ENCODE data around the gene DRC7. TPM values are rescaled to one million over a fixed set of nuclear protein-coding genes. Genes with fewer than 3 reads are reported as not detected.
"Not testable (repeated sequence)": the region's sequence is repeated elsewhere in the genome, so short reads cannot be mapped to it uniquely, and the experiment has no call there.

Gene DRC7
- total RNA-seq, 1 experiment from 2014 or later, result not detected

DNA sequence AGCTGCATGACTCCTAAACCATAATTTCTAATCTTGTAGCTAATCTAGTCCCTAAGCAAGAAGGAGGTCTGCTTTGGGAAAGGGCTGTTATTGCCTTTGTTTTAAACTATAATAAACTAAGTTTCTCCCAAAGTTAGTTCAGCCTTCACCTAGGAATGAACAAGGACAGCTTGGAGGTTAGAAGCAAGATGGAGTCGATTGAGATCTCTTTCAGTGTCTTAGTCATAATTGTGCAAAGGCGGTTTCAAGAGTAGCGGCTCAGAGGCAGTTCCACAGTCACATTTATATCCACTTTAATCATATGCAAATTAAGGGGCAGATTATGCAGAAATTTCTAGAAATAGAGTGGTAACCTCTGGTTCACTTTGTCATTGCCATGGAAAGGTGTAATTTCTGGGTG is 17.4 kb downstream of the DRC7 start:
- ChIA-PET CTCF (interaction anchor here (0.6 to 1.0 kb wide), 4 partner anchors 63 to 624 kb away, joined by 3 to 4 read pairs (median 4); no protein-coding TSS in a partner anchor), POLR2A (interaction anchor here (0.5 kb wide), 1 partner anchor 22 kb away, joined by 3 read pairs; no protein-coding TSS in a partner anchor)
- H3K27me3 Mint-ChIP-seq (ENCODE audit: insufficient read depth, unreplicated experiment), result peaks cover 64% of the 10 kb centered on the region
- H3K4me3 Mint-ChIP-seq (ENCODE audit: unreplicated experiment), result no peak overlapping the region
- no TSS peak for BruUV-seq (replicated peaks)
- no peak for DNase-seq (ENCODE audit: unreplicated experiment)
- no peaks in the 10 kb centered on the region for H3K4me1 Mint-ChIP-seq (ENCODE audit: insufficient read depth, unreplicated experiment)
- H3K27ac Mint-ChIP-seq (ENCODE audit: low read depth, unreplicated experiment), result no peak overlapping the region
- TF ChIP-seq, protein P1, sequence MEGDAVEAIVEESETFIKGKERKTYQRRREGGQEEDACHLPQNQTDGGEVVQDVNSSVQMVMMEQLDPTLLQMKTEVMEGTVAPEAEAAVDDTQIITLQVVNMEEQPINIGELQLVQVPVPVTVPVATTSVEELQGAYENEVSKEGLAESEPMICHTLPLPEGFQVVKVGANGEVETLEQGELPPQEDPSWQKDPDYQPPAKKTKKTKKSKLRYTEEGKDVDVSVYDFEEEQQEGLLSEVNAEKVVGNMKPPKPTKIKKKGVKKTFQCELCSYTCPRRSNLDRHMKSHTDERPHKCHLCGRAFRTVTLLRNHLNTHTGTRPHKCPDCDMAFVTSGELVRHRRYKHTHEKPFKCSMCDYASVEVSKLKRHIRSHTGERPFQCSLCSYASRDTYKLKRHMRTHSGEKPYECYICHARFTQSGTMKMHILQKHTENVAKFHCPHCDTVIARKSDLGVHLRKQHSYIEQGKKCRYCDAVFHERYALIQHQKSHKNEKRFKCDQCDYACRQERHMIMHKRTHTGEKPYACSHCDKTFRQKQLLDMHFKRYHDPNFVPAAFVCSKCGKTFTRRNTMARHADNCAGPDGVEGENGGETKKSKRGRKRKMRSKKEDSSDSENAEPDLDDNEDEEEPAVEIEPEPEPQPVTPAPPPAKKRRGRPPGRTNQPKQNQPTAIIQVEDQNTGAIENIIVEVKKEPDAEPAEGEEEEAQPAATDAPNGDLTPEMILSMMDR (IDR thresholded peaks at IDR 0.05; ENCODE audit: unreplicated experiment), result no peak
- intact Hi-C loops (cut with micrococcal nuclease), result no loop called here
- H3K36me3 Mint-ChIP-seq (ENCODE audit: insufficient read depth, unreplicated experiment), result peaks cover 4% of the 10 kb centered on the region
- no peaks in the 10 kb centered on the region for H3K9me3 Mint-ChIP-seq (ENCODE audit: unreplicated experiment)

DNA sequence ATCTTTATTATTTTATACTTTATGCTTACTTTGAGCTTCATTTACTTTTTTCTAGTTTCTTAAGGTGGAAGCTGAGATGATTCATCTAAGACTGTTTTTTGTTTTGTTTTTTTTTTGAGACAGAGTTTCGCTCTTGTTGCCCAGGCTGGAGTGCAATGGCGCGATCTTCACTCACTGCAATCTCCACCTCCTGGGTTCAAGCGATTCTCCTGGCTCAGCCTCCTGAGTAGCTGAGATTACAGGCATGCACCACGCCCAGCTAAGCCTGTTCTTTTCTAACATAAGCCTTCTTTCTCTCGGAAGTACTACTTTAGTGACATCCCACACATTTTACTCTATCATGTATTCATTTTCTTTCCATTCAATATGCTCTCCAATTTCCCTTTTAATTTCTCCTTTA is 18.0 kb downstream of the DRC7 start:
- H3K4me1 Mint-ChIP-seq (ENCODE audit: insufficient read depth, unreplicated experiment); DNase-seq (ENCODE audit: unreplicated experiment); intact Hi-C loops (cut with micrococcal nuclease); H3K4me3 Mint-ChIP-seq (ENCODE audit: unreplicated experiment); H3K9me3 Mint-ChIP-seq (ENCODE audit: unreplicated experiment); H3K27ac Mint-ChIP-seq (ENCODE audit: low read depth, unreplicated experiment); BruUV-seq (replicated peaks); H3K36me3 Mint-ChIP-seq (ENCODE audit: insufficient read depth, unreplicated experiment): not testable (repeated sequence)
- peaks cover 61% of the 10 kb centered on the region for H3K27me3 Mint-ChIP-seq (ENCODE audit: insufficient read depth, unreplicated experiment)
- ChIA-PET POLR2A (interaction anchor here (1.3 kb wide), 1 partner anchor 23 kb away, joined by 4 read pairs; the partner anchor contains the start of gene KATNB1), CTCF (interaction anchor here (0.7 to 1.6 kb wide), 4 partner anchors 64 to 136 kb away, joined by 3 to 8 read pairs (median 4); no protein-coding TSS in a partner anchor)

DNA sequence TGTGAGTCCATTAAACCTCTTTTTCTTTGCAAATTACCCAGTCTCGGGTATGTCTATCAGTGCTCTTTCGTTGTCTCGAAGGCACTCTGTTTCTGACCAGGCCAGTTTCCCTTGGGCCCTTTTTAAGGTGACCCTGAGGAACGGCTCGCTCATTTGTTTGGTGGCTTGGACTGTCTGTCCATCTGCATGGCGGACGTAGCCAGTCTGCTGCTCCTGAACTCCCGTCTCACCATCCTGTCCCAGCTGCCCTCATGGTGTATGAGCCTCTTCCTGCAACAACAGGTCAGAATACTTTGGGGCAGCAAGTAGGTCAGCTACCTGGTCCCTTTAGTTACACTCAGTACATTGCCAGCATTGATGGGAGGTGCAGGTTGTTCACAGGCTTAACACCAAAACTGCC is 19.0 kb downstream of the DRC7 start:
- H3K27me3 Mint-ChIP-seq (ENCODE audit: insufficient read depth, unreplicated experiment), result peaks cover 51% of the 10 kb centered on the region
- BruUV-seq (replicated peaks), result no TSS peak
- CTCF ChIA-PET, result interaction anchor here (0.7 to 1.6 kb wide), 4 partner anchors 10 to 137 kb away, joined by 3 to 8 read pairs (median 4); no protein-coding TSS in a partner anchor

DNA sequence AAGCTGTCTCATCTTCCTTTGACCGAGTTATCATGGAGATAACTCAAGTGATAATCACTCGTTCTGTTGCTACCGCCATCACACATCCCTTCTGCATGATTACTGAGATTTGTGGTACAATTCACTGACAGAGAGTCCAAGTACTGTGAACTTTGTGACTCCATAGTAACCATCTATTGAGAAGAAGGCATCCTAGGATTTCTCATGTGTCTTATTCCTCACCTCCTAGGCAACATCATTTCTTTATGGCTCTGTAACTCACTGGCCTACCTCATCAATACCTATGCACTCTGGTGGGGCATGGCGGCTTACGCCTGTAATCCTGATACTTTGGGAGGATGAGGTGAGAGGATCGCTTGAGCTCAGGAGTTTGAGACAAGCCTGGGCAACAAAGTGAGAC is 19.4 kb downstream of the DRC7 start:
- no peak overlapping the region for H3K27ac Mint-ChIP-seq (ENCODE audit: low read depth, unreplicated experiment)
- H3K27me3 Mint-ChIP-seq (ENCODE audit: insufficient read depth, unreplicated experiment), result peaks cover 49% of the 10 kb centered on the region
- POLR2A ChIA-PET, result no interaction called here
- TF ChIP-seq, protein P1 (IDR thresholded peaks at IDR 0.05; ENCODE audit: unreplicated experiment), result no peak
- H3K4me3 Mint-ChIP-seq (ENCODE audit: unreplicated experiment), result no peak overlapping the region
- H3K9me3 Mint-ChIP-seq (ENCODE audit: unreplicated experiment), result no peaks in the 10 kb centered on the region
- no TSS peak for BruUV-seq (replicated peaks)
- H3K36me3 Mint-ChIP-seq (ENCODE audit: insufficient read depth, unreplicated experiment), result no peaks in the 10 kb centered on the region
- DNase-seq (ENCODE audit: unreplicated experiment), result no peak
- CTCF ChIA-PET, result interaction anchor here (1.6 kb wide), 1 partner anchor 65 kb away, joined by 5 read pairs; no protein-coding TSS in a partner anchor
- no peaks in the 10 kb centered on the region for H3K4me1 Mint-ChIP-seq (ENCODE audit: insufficient read depth, unreplicated experiment)
- intact Hi-C loops (cut with micrococcal nuclease), result no loop called here

More for the DNA sequence above, 19.0 kb downstream of the DRC7 start:
- no peaks in the 10 kb centered on the region for H3K36me3 Mint-ChIP-seq (ENCODE audit: insufficient read depth, unreplicated experiment)
- H3K4me3 Mint-ChIP-seq (ENCODE audit: unreplicated experiment), result no peak overlapping the region
- H3K4me1 Mint-ChIP-seq (ENCODE audit: insufficient read depth, unreplicated experiment), result no peaks in the 10 kb centered on the region
- no peak for DNase-seq (ENCODE audit: unreplicated experiment)
- no peaks in the 10 kb centered on the region for H3K9me3 Mint-ChIP-seq (ENCODE audit: unreplicated experiment)
- no peak overlapping the region for H3K27ac Mint-ChIP-seq (ENCODE audit: low read depth, unreplicated experiment)
- intact Hi-C loops (cut with micrococcal nuclease), result no loop called here
- TF ChIP-seq, protein P1 (IDR thresholded peaks at IDR 0.05; ENCODE audit: unreplicated experiment), result no peak
- POLR2A ChIA-PET, result interaction anchor here (0.7 to 1.3 kb wide), 2 partner anchors 22 to 113 kb away, joined by 3 to 4 read pairs; partner anchors contain the start of gene KATNB1

All from MCF 10A (cell line).